Stimulated activated CD8-positive, alpha-beta memory T cell treated with anti-CD3 and anti-CD28 coated beads, Interleukin-15, amount 100 ng/mL, for 48 hours (primary cell): ENCODE data around the gene CAP1.

Experiments
- DNase-seq, 2 donors: peaks; one replicate each; pipeline ENCODE4 v3.0.0-alpha.2; 2020; ENCODE audit warnings: low read depth in 2 of 2

CAP1 gene

GRCh38 chr1:40058453-40059337 lies 18.2 kb downstream of the CAP1 start:
- no peak for DNase-seq

GRCh38 chr1:40059338-40059959 lies 18.9 kb downstream of the CAP1 start:
- DNase-seq: no peak

- no peak for DNase-seq
These were observed 19.6 kb downstream of the CAP1 start for GRCh38 chr1:40059960-40060750.

- no peak for DNase-seq
These were observed 24.4 kb downstream of the CAP1 start for GRCh38 chr1:40064797-40065499.

- no peak for DNase-seq
These were observed 26.5 kb downstream of the CAP1 start for GRCh38 chr1:40067023-40067422.

GRCh38 chr1:40067851-40068250 lies 27.3 kb downstream of the CAP1 start:
- no peak for DNase-seq

- DNase-seq: no peak
These were observed 31.6 kb downstream of the CAP1 start for GRCh38 chr1:40072142-40072541.

GRCh38 chr1:40073062-40073461 lies 32.5 kb downstream of the CAP1 start:
- no peak for DNase-seq

- no peak for DNase-seq
These were observed 34.7 kb downstream of the CAP1 start for GRCh38 chr1:40075266-40075665.

- DNase-seq: no peak
These were observed 36.4 kb downstream of the CAP1 start for GRCh38 chr1:40076895-40077312.

GRCh38 chr1:40078512-40079333 lies 38.2 kb downstream of the CAP1 start:
- DNase-seq: no peak

GRCh38 chr1:40079774-40080400 lies 39.4 kb downstream of the CAP1 start:
- DNase-seq: no peak

- DNase-seq: no peak
These were observed 41.3 kb downstream of the CAP1 start for GRCh38 chr1:40081871-40082270.

- DNase-seq: peak; percentile 11 to 28
These were observed 44.2 kb downstream of the CAP1 start for GRCh38 chr1:40084750-40085149.

- no peak for DNase-seq
These were observed 50.3 kb downstream of the CAP1 start for GRCh38 chr1:40090652-40091355.

GRCh38 chr1:40092241-40092640 lies 51.7 kb downstream of the CAP1 start:
- DNase-seq: no peak

- no peak for DNase-seq
These were observed 52.4 kb downstream of the CAP1 start for GRCh38 chr1:40092706-40093639.

GRCh38 chr1:40094466-40095110 lies 54.1 kb downstream of the CAP1 start:
- DNase-seq: no peak
